Measurements from ENCODE around the gene FBN3.

Gene FBN3

GRCh38 chr19:8149261-8150094, at the start of gene FBN3:
Gene FBN3 (minus strand): TSS chr19:8149592. CDS start chr19:8147480, 2,112 bp downstream.
- Histone ChIP-seq H3K36me3 (replicated peaks) (no peaks in the 10 kb centered on the region), H3K27ac (no peak within 1 kb of the TSS), H3K27me3 (replicated peaks) (peaks cover 44% of the 10 kb centered on the region), H3K4me3 (ENCODE audit: low read depth, low read length) (no peak within 1 kb of the TSS)
- TF ChIP-seq, protein P1, sequence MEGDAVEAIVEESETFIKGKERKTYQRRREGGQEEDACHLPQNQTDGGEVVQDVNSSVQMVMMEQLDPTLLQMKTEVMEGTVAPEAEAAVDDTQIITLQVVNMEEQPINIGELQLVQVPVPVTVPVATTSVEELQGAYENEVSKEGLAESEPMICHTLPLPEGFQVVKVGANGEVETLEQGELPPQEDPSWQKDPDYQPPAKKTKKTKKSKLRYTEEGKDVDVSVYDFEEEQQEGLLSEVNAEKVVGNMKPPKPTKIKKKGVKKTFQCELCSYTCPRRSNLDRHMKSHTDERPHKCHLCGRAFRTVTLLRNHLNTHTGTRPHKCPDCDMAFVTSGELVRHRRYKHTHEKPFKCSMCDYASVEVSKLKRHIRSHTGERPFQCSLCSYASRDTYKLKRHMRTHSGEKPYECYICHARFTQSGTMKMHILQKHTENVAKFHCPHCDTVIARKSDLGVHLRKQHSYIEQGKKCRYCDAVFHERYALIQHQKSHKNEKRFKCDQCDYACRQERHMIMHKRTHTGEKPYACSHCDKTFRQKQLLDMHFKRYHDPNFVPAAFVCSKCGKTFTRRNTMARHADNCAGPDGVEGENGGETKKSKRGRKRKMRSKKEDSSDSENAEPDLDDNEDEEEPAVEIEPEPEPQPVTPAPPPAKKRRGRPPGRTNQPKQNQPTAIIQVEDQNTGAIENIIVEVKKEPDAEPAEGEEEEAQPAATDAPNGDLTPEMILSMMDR (IDR thresholded peaks at IDR 0.05; ENCODE audit: low read depth, low read length, missing control alignments), result no peak
- in situ Hi-C loops (cut with HindIII; ENCODE audit: low pct_ligation_motif_present, low sequenced_read_pairs), result no loop called here
- no peak for DNase-seq

GRCh38 chr19:8196271-8196927, 47.0 kb upstream of the FBN3 start:
- no peaks in the 10 kb centered on the region for H3K36me3 ChIP-seq (replicated peaks)
- H3K27me3 ChIP-seq (replicated peaks), result no peaks in the 10 kb centered on the region
- no peak overlapping the region for H3K4me3 ChIP-seq (ENCODE audit: low read depth, low read length)
- DNase-seq, result no peak
- TF ChIP-seq, protein P1 (IDR thresholded peaks at IDR 0.05; ENCODE audit: low read depth, low read length, missing control alignments), result no peak
- in situ Hi-C loops (cut with HindIII; ENCODE audit: low pct_ligation_motif_present, low sequenced_read_pairs), result no loop called here
- no peak overlapping the region for H3K27ac ChIP-seq

- no peaks in the 10 kb centered on the region for H3K27me3 ChIP-seq (replicated peaks)
- no peak overlapping the region for H3K27ac ChIP-seq
- no peak overlapping the region for H3K4me3 ChIP-seq (ENCODE audit: low read depth, low read length)
- DNase-seq, result no peak
- H3K36me3 ChIP-seq (replicated peaks), result no peaks in the 10 kb centered on the region
- in situ Hi-C loops (cut with HindIII; ENCODE audit: low pct_ligation_motif_present, low sequenced_read_pairs), result no loop called here
- TF ChIP-seq, protein P1 (IDR thresholded peaks at IDR 0.05; ENCODE audit: low read depth, low read length, missing control alignments), result no peak
These were observed 45.3 kb upstream of the FBN3 start for GRCh38 chr19:8194528-8195267.

DNA sequence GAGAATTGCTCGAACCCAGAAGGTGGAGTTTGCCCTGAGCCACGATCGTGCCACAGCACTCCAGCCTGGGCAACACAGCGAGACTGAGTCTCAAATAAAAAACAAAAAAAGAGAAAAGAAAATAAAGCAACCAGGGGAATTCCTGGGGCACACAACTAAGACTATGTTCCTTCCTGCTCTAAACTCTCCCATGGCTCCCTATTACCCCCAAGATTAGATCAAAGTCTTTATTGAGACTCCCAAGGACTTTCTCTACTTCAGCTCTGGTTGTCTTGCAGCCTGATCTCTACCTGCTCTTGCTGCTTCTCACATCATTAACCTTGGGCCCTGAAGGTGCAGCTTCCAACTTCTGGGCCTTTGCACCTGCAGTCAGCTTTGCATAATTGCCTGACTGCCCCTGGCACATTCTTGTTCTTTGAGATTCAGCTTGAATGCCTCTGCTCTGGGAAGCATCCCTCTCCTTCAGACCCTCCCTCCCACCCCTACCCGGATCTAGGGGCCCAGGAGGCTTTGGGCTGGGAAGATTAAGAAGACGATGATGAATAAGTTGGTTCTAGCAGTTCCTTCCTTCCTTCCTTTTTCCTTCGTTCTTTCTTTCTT, 42.9 kb upstream of the FBN3 start:
- no peak overlapping the region for H3K27ac ChIP-seq
- in situ Hi-C loops (cut with HindIII; ENCODE audit: low pct_ligation_motif_present, low sequenced_read_pairs), result no loop called here
- H3K4me3 ChIP-seq (ENCODE audit: low read depth, low read length), result no peak overlapping the region
- TF ChIP-seq, protein P1 (IDR thresholded peaks at IDR 0.05; ENCODE audit: low read depth, low read length, missing control alignments), result no peak
- no peaks in the 10 kb centered on the region for H3K27me3 ChIP-seq (replicated peaks)
- DNase-seq, result no peak
- H3K36me3 ChIP-seq (replicated peaks), result no peaks in the 10 kb centered on the region

- Histone ChIP-seq H3K4me3 (ENCODE audit: low read depth, low read length) (no peak overlapping the region), H3K27me3 (replicated peaks) (no peaks in the 10 kb centered on the region), H3K27ac (no peak overlapping the region), H3K36me3 (replicated peaks) (no peaks in the 10 kb centered on the region)
- no peak for DNase-seq
- TF ChIP-seq, protein P1 (IDR thresholded peaks at IDR 0.05; ENCODE audit: low read depth, low read length, missing control alignments), result no peak
- in situ Hi-C loops (cut with HindIII; ENCODE audit: low pct_ligation_motif_present, low sequenced_read_pairs), result no loop called here
These were observed 36.1 kb upstream of the FBN3 start for GRCh38 chr19:8185343-8186068.

Measured in brain microvascular endothelial cell (primary cell).